Mesothelial cell of epicardium (in vitro differentiated cells): Measurements from ENCODE around the gene WEE2. TPM values are rescaled to one million over a fixed set of nuclear protein-coding genes. Genes with fewer than 3 reads are reported as not detected.

Source experiments
- DNase-seq, 2 experiments: peaks; one replicate each; pipeline ENCODE4 v3.0.0; 2021; ENCODE audit warnings: low spot score in 2 of 2; ENCODE audit not compliant: unreplicated experiment in 2 of 2
- H3K27ac Mint-ChIP-seq: 2 replicates; pipeline ENCODE4 v1.8.0; 2021; ENCODE audit warnings: mixed read lengths
- H3K27me3 Mint-ChIP-seq: 2 replicates; pipeline ENCODE4 v1.8.0; 2021; ENCODE audit warnings: low read depth, mixed read lengths
- H3K36me3 Mint-ChIP-seq: 2 replicates; pipeline ENCODE4 v1.8.0; 2021; ENCODE audit warnings: mixed read lengths
- H3K4me1 Mint-ChIP-seq: 2 replicates; pipeline ENCODE4 v1.8.0; 2021; ENCODE audit warnings: mixed read lengths
- H3K4me3 Mint-ChIP-seq: 2 replicates; pipeline ENCODE4 v1.8.0; 2021; ENCODE audit warnings: mild to moderate bottlenecking, moderate library complexity, mixed read lengths
- H3K9me3 Mint-ChIP-seq: 2 replicates; pipeline ENCODE4 v1.8.0; 2021; ENCODE audit warnings: mixed read lengths
- CTCF ChIP-seq: fragments of 200-600 bp; sonication (generic); IDR thresholded peaks from one replicate; pipeline ENCODE4 v1.5.0; 2021; ENCODE audit warnings: antibody characterized with exemption; ENCODE audit not compliant: unreplicated experiment
- total RNA-seq: library from RNA; stranded (reverse); gene quantifications from 3 replicates; pipeline ENCODE4 v1.2.1, GENCODE V29; 2021

The WEE2 gene
- total RNA-seq, 1 donor from 2014 or later: not detected

DNA sequence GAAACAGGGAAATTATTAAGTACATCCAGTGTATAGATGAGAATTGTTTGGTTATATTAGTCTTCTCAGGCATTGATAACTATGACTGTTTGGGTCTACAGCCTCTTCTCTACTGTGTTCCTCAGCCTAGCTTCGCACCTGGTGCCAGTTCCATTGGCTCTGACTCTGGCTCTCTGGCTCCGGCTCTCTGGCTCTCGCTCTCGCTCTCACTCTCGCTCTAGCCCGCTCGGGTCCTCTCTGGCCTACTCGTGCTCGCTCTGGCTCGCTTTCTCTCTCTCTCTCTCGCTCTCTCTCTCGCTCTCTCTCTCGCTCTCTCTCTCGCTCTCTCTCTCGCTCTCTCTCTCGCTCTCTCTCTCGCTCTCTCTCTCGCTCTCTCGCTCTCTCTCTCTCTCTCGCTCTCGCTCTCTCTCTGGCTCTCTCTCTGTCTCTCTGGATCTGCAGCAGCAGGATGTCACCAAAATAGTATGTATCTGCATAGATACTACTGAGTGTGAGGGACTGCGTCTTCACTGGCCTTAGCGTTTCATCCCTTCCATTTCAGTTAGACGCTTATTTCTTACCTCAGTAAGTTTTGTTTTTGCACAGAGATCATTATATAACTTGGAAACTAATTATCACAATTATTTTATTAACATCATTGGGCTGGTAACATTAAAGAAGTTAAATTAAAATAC, 23.5 kb downstream of the WEE2 start:
- Mint-ChIP-seq H3K27me3 (peaks cover 1% of the 10 kb centered on the region), H3K4me3 (no peak overlapping the region), H3K36me3 (no peaks in the 10 kb centered on the region), H3K27ac (no peak overlapping the region), H3K9me3 (no peaks in the 10 kb centered on the region), H3K4me1 (peaks cover under 1% of the 10 kb centered on the region)
- DNase-seq: no peak
- no peak for TF ChIP-seq CTCF

DNA sequence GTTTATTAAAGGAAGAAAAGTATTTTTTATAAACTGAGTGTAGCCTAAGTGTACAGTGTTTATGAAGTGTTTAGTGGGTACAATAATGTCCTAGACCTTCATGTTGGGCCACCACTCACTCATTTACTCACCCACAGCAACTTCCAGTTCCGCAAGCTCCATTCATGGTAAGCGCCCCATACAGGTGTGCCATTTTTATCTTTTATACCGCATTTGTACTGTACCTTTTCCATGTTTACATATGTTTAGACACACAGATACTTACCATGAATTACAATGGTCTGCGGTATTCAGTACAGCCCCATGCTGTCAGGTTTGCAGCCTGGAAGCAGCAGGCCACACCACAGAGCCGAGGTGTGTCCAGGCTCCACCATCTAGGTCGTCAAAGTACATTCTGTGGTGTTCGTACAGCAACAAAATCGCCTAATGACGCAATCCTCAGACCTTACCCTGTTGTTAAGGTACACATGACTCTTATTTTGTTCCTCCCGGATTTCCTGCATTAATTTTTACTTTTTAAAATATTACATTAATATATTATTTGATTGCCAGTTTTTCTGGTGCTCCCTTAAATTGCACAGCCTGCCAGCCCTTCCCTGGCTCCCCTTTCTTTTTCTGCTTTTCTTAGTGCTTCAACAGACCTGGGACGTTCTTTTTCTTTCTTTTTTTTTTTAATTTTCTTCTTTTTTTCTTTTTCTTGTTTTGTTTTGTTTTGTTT, 29.1 kb downstream of the WEE2 start:
- TF ChIP-seq CTCF: no peak
- Mint-ChIP-seq H3K27me3 (no peaks in the 10 kb centered on the region), H3K4me3 (peak overlapping the region; percentile 97), H3K9me3 (no peaks in the 10 kb centered on the region), H3K27ac (peak overlapping the region; percentile 99), H3K4me1 (peaks cover 27% of the 10 kb centered on the region), H3K36me3 (peaks cover 6% of the 10 kb centered on the region)
- DNase-seq: no peak

DNA sequence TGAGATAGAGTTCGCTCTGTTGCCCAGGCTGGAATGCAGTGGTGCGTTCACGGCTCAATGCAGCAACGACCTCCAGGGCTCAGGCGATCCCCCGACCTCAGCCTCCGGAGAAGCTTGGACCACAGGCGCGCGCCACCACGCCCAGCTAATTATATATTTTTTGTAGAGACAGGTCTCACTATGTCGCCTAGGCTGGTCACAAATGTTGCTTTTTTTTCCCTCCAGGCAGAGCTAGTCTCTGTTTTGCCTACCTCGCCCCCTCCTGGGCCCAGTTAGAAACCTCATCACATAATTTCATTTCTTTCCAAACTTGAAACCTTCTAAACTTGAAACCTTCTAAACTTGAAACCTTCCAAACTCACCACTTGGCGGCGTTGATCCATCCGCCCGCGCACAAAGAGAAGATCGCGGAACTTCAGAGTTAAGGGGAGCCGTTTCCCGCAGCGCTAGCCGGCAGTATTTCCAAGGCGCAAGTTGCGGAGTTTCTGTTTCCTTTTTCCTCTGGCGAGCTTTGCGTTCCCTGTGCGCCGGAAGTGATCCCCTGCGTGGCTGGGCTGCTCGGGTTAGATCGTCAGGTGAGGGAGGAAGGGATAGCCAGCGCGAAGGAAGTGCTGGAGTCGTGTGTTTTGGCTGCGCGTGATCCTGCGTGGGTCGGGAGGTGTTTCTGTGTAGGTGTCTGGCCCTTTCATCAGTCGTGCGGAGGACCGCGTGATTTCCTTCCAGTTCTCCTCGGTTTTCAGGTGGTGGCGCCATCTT, 29.9 kb downstream of the WEE2 start, which contains the start of gene SSBP1:
TSS of gene SSBP1 (plus strand) at position 523 of the 756 bp plus-strand sequence. CDS start 809 bp downstream, outside the sequence.
- Mint-ChIP-seq H3K4me3 (peak within 1 kb of the TSS; percentile 97), H3K27me3 (no peaks in the 10 kb centered on the region), H3K27ac (peak within 1 kb of the TSS; percentile 99), H3K9me3 (no peaks in the 10 kb centered on the region), H3K4me1 (peaks cover 27% of the 10 kb centered on the region), H3K36me3 (peaks cover 11% of the 10 kb centered on the region)
- TF ChIP-seq CTCF: peak; percentile 69
- DNase-seq: peak; percentile 68 to 88

DNA sequence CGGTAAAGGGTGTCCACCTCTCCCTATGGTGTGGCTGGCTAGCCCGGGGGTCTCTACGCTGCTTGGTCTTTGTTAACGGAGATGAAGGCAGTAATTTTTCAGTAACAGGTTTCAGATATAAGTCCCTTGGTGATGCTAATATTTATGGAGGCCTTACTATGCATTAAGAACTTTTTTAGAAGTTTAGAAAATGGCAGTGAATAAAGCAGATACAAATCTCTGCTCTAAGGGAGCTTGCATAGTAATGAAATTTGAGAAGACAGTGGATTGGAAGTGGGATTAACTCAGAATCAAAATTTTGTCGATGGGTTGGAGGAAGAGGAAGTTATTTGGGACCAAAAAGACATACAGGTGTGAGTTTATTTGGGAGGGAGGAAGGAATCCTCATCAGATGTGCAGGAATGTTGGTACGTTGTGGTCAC, 30.4 kb downstream of the WEE2 start:
- no peaks in the 10 kb centered on the region for H3K9me3 Mint-ChIP-seq
- DNase-seq: no peak

More for the DNA sequence above, 30.4 kb downstream of the WEE2 start:
- H3K27ac Mint-ChIP-seq: peak overlapping the region; percentile 99
- H3K4me1 Mint-ChIP-seq: peaks cover 27% of the 10 kb centered on the region
- H3K27me3 Mint-ChIP-seq: no peaks in the 10 kb centered on the region
- TF ChIP-seq CTCF: no peak
- peak overlapping the region; percentile 97 for H3K4me3 Mint-ChIP-seq
- peaks cover 14% of the 10 kb centered on the region for H3K36me3 Mint-ChIP-seq
